Esophagus muscularis mucosa (tissue), 4 donors: Measurements from ENCODE around the gene DTYMK. TPM values are rescaled to one million over a fixed set of nuclear protein-coding genes. Genes with fewer than 3 reads are reported as not detected.

Source experiments
- DNase-seq: peaks from one replicate; pipeline ENCODE4 v3.0.0-alpha.2; 2017; ENCODE audit errors: extremely low spot score
- H3K27ac ChIP-seq, 4 donors: fragments of 200-600 bp; sonication (generic); replicated peaks in 1 of 4; 1 replicate in 3 of 4; 2 replicates in 1 of 4; pipeline ENCODE4 v1.5.1; 2016 to 2019; ENCODE audit warnings: mild to moderate bottlenecking in 1 of 4
- H3K27me3 ChIP-seq, 4 donors: fragments of 200-600 bp; sonication (generic); one replicate each; pipeline versions ENCODE4 v1.5.1 to v1.6.0; 2016 to 2019
- H3K36me3 ChIP-seq, 4 donors: fragments of 200-600 bp; sonication (generic); one replicate each; pipeline ENCODE4 v1.5.1; 2016 to 2019
- H3K4me1 ChIP-seq, 4 donors: fragments of 200-600 bp; sonication (generic); one replicate each; pipeline ENCODE4 v1.5.1; 2016 to 2019
- H3K4me3 ChIP-seq, 4 donors: fragments of 200-600 bp; sonication (generic); 1 replicate in 2 of 4; 2 replicates in 2 of 4; pipeline ENCODE4 v1.5.1; 2016 to 2019; ENCODE audit warnings: mild to moderate bottlenecking in 4 of 4, moderate library complexity in 1 of 4
- H3K9me3 ChIP-seq, 4 donors: fragments of 200-600 bp; sonication (generic); 1 replicate in 3 of 4; 2 replicates in 1 of 4; pipeline ENCODE4 v1.5.1; 2016 to 2019
- CTCF ChIP-seq, 3 experiments: fragments of 200-600 bp in 2 of 3; fragments of 450-650 bp in 1 of 3; sonication (generic) in 2 of 3; IDR thresholded peaks; one replicate each; pipeline ENCODE4 v1.5.1; 2017 to 2019; ENCODE audit warnings: antibody characterized with exemption in 3 of 3, mild to moderate bottlenecking in 2 of 3, moderate library complexity in 1 of 3
- EP300 ChIP-seq: sonication (generic); formaldehyde crosslinking; IDR thresholded peaks from one replicate; pipeline ENCODE4 v1.6.1; 2017; ENCODE audit warnings: antibody characterized with exemption
- POLR2A ChIP-seq: fragments of 450-650 bp; IDR thresholded peaks from one replicate; pipeline ENCODE4 v1.6.1; 2017; ENCODE audit warnings: antibody characterized with exemption, moderate library complexity, mild to moderate bottlenecking, low read depth
- POLR2AphosphoS5 ChIP-seq, 2 donors: sonication (generic); formaldehyde crosslinking; IDR thresholded peaks; one replicate each; pipeline ENCODE4 v1.6.1; 2017; ENCODE audit warnings: antibody characterized with exemption in 2 of 2
- WGBS: methylation state at CpG from one replicate; pipeline ENCODE4 v1.1.5; 2018; 5-methylcytosine and 5-hydroxymethylcytosine counted together
- intact Hi-C: fragments of 100-400 bp; cut with DNase I; formaldehyde crosslinking; loops from one replicate; pipeline ENCODE4 v1.15.1; 2023
- total RNA-seq, 4 donors: library from RNA; depleted of rRNA; stranded (reverse); fragments of >200 nt; gene quantifications; one replicate each; pipeline versions ENCODE4 v1.1.0 to v1.2.1, GENCODE V29; 2016

Gene DTYMK
- total RNA-seq, 4 donors from 2014 or later: 6.8 to 14.5 (median 10.6) TPM

- no peak overlapping the region for H3K4me3 ChIP-seq
- H3K36me3 ChIP-seq: peaks cover 18 to 83% (median 60%) of the 10 kb centered on the region in 4 donors
- no peak for DNase-seq
- no peaks in the 10 kb centered on the region for H3K27me3 ChIP-seq
- H3K4me1 ChIP-seq: peaks cover under 1 to 6% (median 3%) of the 10 kb centered on the region in 4 donors
- TF ChIP-seq CTCF (IDR thresholded peaks at IDR 0.05): no peak
- 76% methylated on average over 16 of the region's 17 CpGs for WGBS
- no peak overlapping the region for H3K27ac ChIP-seq
- intact Hi-C loops: no loop called here
- no peaks in the 10 kb centered on the region for H3K9me3 ChIP-seq
These were observed 10.7 kb downstream of the DTYMK start for GRCh38 chr2:241675885-241676284.

- TF ChIP-seq POLR2A: no peak
- TF ChIP-seq CTCF (IDR thresholded peaks at IDR 0.05): no peak
- no peak for TF ChIP-seq POLR2AphosphoS5 (IDR thresholded peaks at IDR 0.05)
- no peak for TF ChIP-seq EP300
- Histone ChIP-seq H3K27ac (no peak overlapping the region), H3K36me3 (peaks cover 33 to 89% (median 73%) of the 10 kb centered on the region in 4 donors), H3K9me3 (no peaks in the 10 kb centered on the region), H3K27me3 (no peaks in the 10 kb centered on the region), H3K4me3 (no peak overlapping the region), H3K4me1 (no peaks in the 10 kb centered on the region)
- intact Hi-C loops: no loop called here
- no peak for DNase-seq
- WGBS: 79% methylated on average over 14 of the region's 21 CpGs
These were observed 12.6 kb downstream of the DTYMK start for GRCh38 chr2:241673797-241674725.

GRCh38 chr2:241673189-241673663 is 13.4 kb downstream of the DTYMK start:
- intact Hi-C loops: no loop called here
- Histone ChIP-seq H3K36me3 (peaks cover 41 to 89% (median 74%) of the 10 kb centered on the region in 4 donors), H3K27ac (no peak overlapping the region), H3K27me3 (no peaks in the 10 kb centered on the region), H3K4me1 (no peaks in the 10 kb centered on the region), H3K4me3 (no peak overlapping the region), H3K9me3 (no peaks in the 10 kb centered on the region)
- WGBS: 85% methylated on average over 11 of the region's 18 CpGs
- no peak for TF ChIP-seq EP300
- no peak for DNase-seq

GRCh38 chr2:241672243-241673188 is 14.1 kb downstream of the DTYMK start:
- H3K36me3 ChIP-seq: peaks cover 48 to 89% (median 74%) of the 10 kb centered on the region in 4 donors
- WGBS: 94% methylated on average over 34 of the region's 42 CpGs

More at GRCh38 chr2:241672243-241673188, 14.1 kb downstream of the DTYMK start:
- Histone ChIP-seq H3K4me1 (no peaks in the 10 kb centered on the region), H3K9me3 (no peaks in the 10 kb centered on the region), H3K27ac (no peak overlapping the region), H3K4me3 (no peak overlapping the region), H3K27me3 (no peaks in the 10 kb centered on the region)
- intact Hi-C loops: no loop called here
- TF ChIP-seq POLR2AphosphoS5 (IDR thresholded peaks at IDR 0.05) (no peak), EP300 (no peak), CTCF (IDR thresholded peaks at IDR 0.05) (no peak), POLR2A (no peak)
- no peak for DNase-seq
